HG03103 (cell line): ENCODE measurements around the gene IFI27L1.

Source experiments
- ATAC-seq: cut with Tn5 transposase; IDR thresholded peaks from one replicate; pipeline ENCODE4 v1.9.1; 2021; ENCODE audit warnings: low read depth; ENCODE audit not compliant: unreplicated experiment

Gene IFI27L1

GRCh38 chr14:94129758-94130414 is 48.8 kb downstream of the IFI27L1 start:
- no peak for ATAC-seq

- no peak for ATAC-seq
These were observed 51.3 kb downstream of the IFI27L1 start for GRCh38 chr14:94132285-94132887.

GRCh38 chr14:94135476-94135875 is 54.4 kb downstream of the IFI27L1 start:
- no peak for ATAC-seq

- peak; percentile 62 for ATAC-seq
These were observed 55.6 kb downstream of the IFI27L1 start for GRCh38 chr14:94136575-94137331.

- no peak for ATAC-seq
These were observed 57.1 kb downstream of the IFI27L1 start for GRCh38 chr14:94138251-94138650.

- ATAC-seq = no peak
These were observed 57.9 kb downstream of the IFI27L1 start for GRCh38 chr14:94139006-94139405.

- no peak for ATAC-seq
These were observed 58.3 kb downstream of the IFI27L1 start for GRCh38 chr14:94139421-94139820.

- ATAC-seq = no peak
These were observed 61.1 kb downstream of the IFI27L1 start for GRCh38 chr14:94142247-94142646.

GRCh38 chr14:94142836-94143235 is 61.7 kb downstream of the IFI27L1 start:
- ATAC-seq = no peak

- ATAC-seq = no peak
These were observed 62.1 kb downstream of the IFI27L1 start for GRCh38 chr14:94143239-94143638.

GRCh38 chr14:94143711-94144110 is 62.6 kb downstream of the IFI27L1 start:
- no peak for ATAC-seq

- ATAC-seq = no peak
These were observed 63.7 kb downstream of the IFI27L1 start for GRCh38 chr14:94144765-94145164.

GRCh38 chr14:94145902-94146527 is 64.9 kb downstream of the IFI27L1 start:
- no peak for ATAC-seq
